Forelimb muscle (tissue), 1 donor: ENCODE data around the gene UQCRH. TPM values are rescaled to one million over a fixed set of nuclear protein-coding genes. Genes with fewer than 3 reads are reported as not detected.

ENCODE experiments used
- polyA plus RNA-seq: library from polyadenylated mRNA; unstranded; fragments of 120-200 nt; gene quantifications from one replicate; pipeline ENCODE4 v1.2.1, GENCODE V29; 2013; ENCODE audit not compliant: insufficient read length

UQCRH gene
- polyA plus RNA-seq, 1 donor = 291 TPM

Other genes with a start within 250 kb of the UQCRH start
- gene PIK3R3, start 171.1 kb upstream of the UQCRH start, polyA plus RNA-seq = 14.5 TPM
- 0.54 TPM for gene TSPAN1, start 128.6 kb upstream of the UQCRH start, polyA plus RNA-seq
- gene P3R3URF, start 127.2 kb upstream of the UQCRH start, polyA plus RNA-seq = not detected
- gene POMGNT1, start 105.3 kb upstream of the UQCRH start, polyA plus RNA-seq = 47.8 TPM
- 1.1 TPM for gene LURAP1, start 100.4 kb upstream of the UQCRH start, polyA plus RNA-seq
- 5.5 TPM for gene RAD54L, start 55.9 kb upstream of the UQCRH start, polyA plus RNA-seq
- 58.3 TPM for gene LRRC41, start 82 bp upstream of the UQCRH start, polyA plus RNA-seq
- gene NSUN4, start 37.1 kb downstream of the UQCRH start, polyA plus RNA-seq = 14.3 TPM
- gene FAAH, start 90.6 kb downstream of the UQCRH start, polyA plus RNA-seq = 20.1 TPM
- not detected for gene DMBX1, start 186.1 kb downstream of the UQCRH start, polyA plus RNA-seq
- gene KNCN, start 247.9 kb downstream of the UQCRH start, polyA plus RNA-seq = 0.10 TPM